ENCODE results near the gene DLX6. TPM values are rescaled to one million over a fixed set of nuclear protein-coding genes. Genes with fewer than 3 reads are reported as not detected.

DLX6 gene
- total and polyA plus RNA-seq, 2 of the 8 experiments (the other 6 are each of a cell fraction or from before 2014, with no cell fraction given) = not detected

DNA sequence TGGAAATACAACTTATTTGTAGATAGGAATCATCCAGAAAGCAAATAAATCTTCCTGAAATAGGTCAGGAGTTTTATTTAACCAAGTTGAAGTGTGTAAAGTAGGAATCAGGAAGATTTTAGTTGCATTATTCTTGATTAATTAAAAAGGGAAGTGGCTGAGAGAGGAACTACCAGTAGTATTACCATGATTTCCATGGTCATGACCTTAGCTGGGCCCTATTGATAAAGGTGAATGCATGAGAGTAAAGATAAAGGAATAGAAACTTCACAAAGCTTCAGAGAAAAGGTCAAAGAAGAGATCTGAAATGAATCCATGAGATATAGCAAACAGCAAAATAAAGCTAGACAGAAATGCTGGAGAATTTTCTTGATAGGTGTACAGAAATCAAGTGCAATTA lies 46.2 kb upstream of the DLX6 start:
- H3K23me2 ChIP-seq (ENCODE audit: low read depth, low read length) = no peaks in the 10 kb centered on the region; the same call in 1 of the 2 replicates
- no peaks in the 10 kb centered on the region for H3K4me1 ChIP-seq (replicated peaks in 1 of 4; ENCODE audit: control insufficient read depth in 3 of 4, insufficient read depth in 4 of 4, low read length in 3 of 4)
- H3K27ac ChIP-seq (ENCODE audit: low read depth, low read length) = no peak overlapping the region
- H2AFZ ChIP-seq (ENCODE audit: low read length) = no peak overlapping the region
- H2AK5ac ChIP-seq (ENCODE audit: low read depth, low read length) = no peak overlapping the region
- H2BK120ac ChIP-seq (replicated peaks; ENCODE audit: low read depth, low read length) = no peak overlapping the region
- no peak overlapping the region for H2BK5ac ChIP-seq (ENCODE audit: low read depth, low read length)
- no peaks in the 10 kb centered on the region for H3K9me3 ChIP-seq (ENCODE audit: insufficient read depth in 2 of 2, low read depth in 1 of 2, low read length in 1 of 2)
- no peak overlapping the region for H2BK20ac ChIP-seq (ENCODE audit: low read length)
- H3K18ac ChIP-seq (ENCODE audit: extremely low read depth, low read length) = no peak overlapping the region
- H3K4me2 ChIP-seq (ENCODE audit: insufficient read depth in 1 of 2, low read depth in 2 of 2, low read length in 2 of 2) = no peak overlapping the region
- H4K91ac ChIP-seq (replicated peaks; ENCODE audit: insufficient read length, low read length) = no peak overlapping the region
- H3K27me3 ChIP-seq (replicated peaks in 1 of 4; ENCODE audit: control insufficient read depth in 3 of 4, extremely low read depth in 1 of 4, insufficient read depth in 3 of 4, low read length in 3 of 4) = no peaks in the 10 kb centered on the region
- H3K14ac ChIP-seq (ENCODE audit: insufficient read length) = no peak overlapping the region
- H3K9ac ChIP-seq (replicated peaks in 1 of 4; ENCODE audit: extremely low read depth in 1 of 4, low read depth in 3 of 4, low read length in 3 of 4) = no peak overlapping the region
- no peak overlapping the region for H4K5ac ChIP-seq (ENCODE audit: insufficient read length, low read depth, low read length)
- no peak overlapping the region for H3K23ac ChIP-seq (ENCODE audit: insufficient read length)
- no peak overlapping the region for H2BK12ac ChIP-seq (ENCODE audit: low read depth, low read length)
- H4K20me1 ChIP-seq (replicated peaks in 1 of 2; ENCODE audit: control insufficient read depth in 1 of 2, insufficient read depth in 2 of 2, low read length in 2 of 2) = no peaks in the 10 kb centered on the region
- no peak overlapping the region for H2BK15ac ChIP-seq (ENCODE audit: low read length)
- H3K4me3 ChIP-seq (ENCODE audit: extremely low read depth in 1 of 4, insufficient read depth in 2 of 4, low read depth in 3 of 4, low read length in 4 of 4) = no peak overlapping the region
- FAIRE-seq (no peak), DNase-seq (ENCODE audit: low read depth in 1 of 2, low spot score in 2 of 2) (no peak)
- no peaks in the 10 kb centered on the region for H3K36me3 ChIP-seq (ENCODE audit: control insufficient read depth in 2 of 4, insufficient read depth in 4 of 4, low read length in 3 of 4)
- CTCF ChIA-PET (ENCODE audit: partially characterized antibody) = no interaction called here
- H3K4ac ChIP-seq (replicated peaks; ENCODE audit: insufficient read length, low read depth, low read length) = no peak overlapping the region
- no peak overlapping the region for H4K8ac ChIP-seq (ENCODE audit: extremely low read depth, insufficient read depth, low read length)
- no peak overlapping the region for H3K56ac ChIP-seq (replicated peaks; ENCODE audit: insufficient read length, low read depth, low read length)
- H3K79me2 ChIP-seq (ENCODE audit: control insufficient read depth in 1 of 2, insufficient read depth in 2 of 2, low read length in 2 of 2) = no peaks in the 10 kb centered on the region
- no peaks in the 10 kb centered on the region for H3K79me1 ChIP-seq (ENCODE audit: low read depth, low read length)
- POLR2A ChIA-PET (ENCODE audit: partially characterized antibody) = no interaction called here
- no peak for TF ChIP-seq GTF2F1 (IDR thresholded peaks at IDR 0.05; ENCODE audit: borderline replicate concordance, low read depth, low read length)
- TF ChIP-seq YY1 (IDR thresholded peaks at IDR 0.05; ENCODE audit: low read depth, low read length) = no peak
- no peak for TF ChIP-seq NANOG (IDR thresholded peaks at IDR 0.05; ENCODE audit: insufficient read depth, low read depth, low read length, poor library complexity, severe bottlenecking)
- no peak for TF ChIP-seq KDM5A (IDR thresholded peaks at IDR 0.05; ENCODE audit: low read length)
- no peak for TF ChIP-seq ZNF274 (IDR thresholded peaks at IDR 0.05; ENCODE audit: borderline replicate concordance, extremely low read depth, low read length)
- no peak for TF ChIP-seq PHF8 (conservative IDR thresholded peaks at IDR 0.05; ENCODE audit: low read depth, low read length)
- TF ChIP-seq EZH2 (IDR thresholded peaks at IDR 0.05; ENCODE audit: low read depth, low read length, severe bottlenecking) = no peak
- no peak for TF ChIP-seq SIRT6 (IDR thresholded peaks at IDR 0.05; ENCODE audit: low read length)
- no peak for TF ChIP-seq KDM4A (IDR thresholded peaks at IDR 0.05; ENCODE audit: low read depth, low read length, severe bottlenecking)
- TF ChIP-seq TAF1 (IDR thresholded peaks at IDR 0.05; ENCODE audit: low read depth, low read length) = no peak
- no peak for TF ChIP-seq JUND (IDR thresholded peaks at IDR 0.05; ENCODE audit: low read length)
- no peak for TF ChIP-seq NRF1 (IDR thresholded peaks at IDR 0.05; ENCODE audit: low read depth, low read length)
- TF ChIP-seq, protein P1, sequence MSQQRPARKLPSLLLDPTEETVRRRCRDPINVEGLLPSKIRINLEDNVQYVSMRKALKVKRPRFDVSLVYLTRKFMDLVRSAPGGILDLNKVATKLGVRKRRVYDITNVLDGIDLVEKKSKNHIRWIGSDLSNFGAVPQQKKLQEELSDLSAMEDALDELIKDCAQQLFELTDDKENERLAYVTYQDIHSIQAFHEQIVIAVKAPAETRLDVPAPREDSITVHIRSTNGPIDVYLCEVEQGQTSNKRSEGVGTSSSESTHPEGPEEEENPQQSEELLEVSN (IDR thresholded peaks at IDR 0.05) = no peak
- TF ChIP-seq RXRA (IDR thresholded peaks at IDR 0.05; ENCODE audit: insufficient read depth, low read depth, low read length) = no peak
- TF ChIP-seq CHD1 (IDR thresholded peaks at IDR 0.05; ENCODE audit: low read depth, low read length) = no peak
- TF ChIP-seq JUN (IDR thresholded peaks at IDR 0.05; ENCODE audit: low read depth, low read length) = no peak
